PC-9 (cell line): Measurements from ENCODE around the gene PLAC1.

Experiments
- EZH2 ChIP-seq: fragments of 200-600 bp; sonication (generic); IDR thresholded peaks from 2 replicates; pipeline ENCODE4 v1.8.0; 2017; ENCODE audit warnings: antibody characterized with exemption, low read depth
- TF ChIP-seq, protein P1 (sequence below): fragments of 200-600 bp; sonication (generic); conservative IDR thresholded peaks from 2 replicates; pipeline ENCODE4 v1.6.1; 2017; ENCODE audit warnings: mixed run types, antibody characterized with exemption, mild to moderate bottlenecking, moderate library complexity

DNA sequence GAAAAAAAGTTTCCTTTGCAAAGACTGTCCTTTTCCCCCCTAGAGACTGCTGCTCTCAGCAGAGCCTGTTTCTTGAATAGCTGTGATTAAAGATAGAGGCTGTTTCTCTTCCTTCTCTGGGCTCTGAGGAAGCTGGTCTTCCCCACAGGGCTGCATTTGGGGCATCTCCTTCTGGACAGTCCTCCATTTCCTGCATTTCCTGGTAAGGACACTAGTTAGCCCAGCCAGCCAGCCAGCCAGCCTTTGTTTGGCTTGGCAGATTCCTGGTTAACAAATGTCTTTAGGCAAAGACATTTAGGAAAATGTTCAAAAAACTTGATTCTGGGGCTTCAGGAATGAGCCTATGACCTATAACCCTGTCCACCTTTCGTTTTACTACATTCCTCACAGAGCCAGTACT lies 34.0 kb upstream of the PLAC1 start:
- TF ChIP-seq, protein P1, sequence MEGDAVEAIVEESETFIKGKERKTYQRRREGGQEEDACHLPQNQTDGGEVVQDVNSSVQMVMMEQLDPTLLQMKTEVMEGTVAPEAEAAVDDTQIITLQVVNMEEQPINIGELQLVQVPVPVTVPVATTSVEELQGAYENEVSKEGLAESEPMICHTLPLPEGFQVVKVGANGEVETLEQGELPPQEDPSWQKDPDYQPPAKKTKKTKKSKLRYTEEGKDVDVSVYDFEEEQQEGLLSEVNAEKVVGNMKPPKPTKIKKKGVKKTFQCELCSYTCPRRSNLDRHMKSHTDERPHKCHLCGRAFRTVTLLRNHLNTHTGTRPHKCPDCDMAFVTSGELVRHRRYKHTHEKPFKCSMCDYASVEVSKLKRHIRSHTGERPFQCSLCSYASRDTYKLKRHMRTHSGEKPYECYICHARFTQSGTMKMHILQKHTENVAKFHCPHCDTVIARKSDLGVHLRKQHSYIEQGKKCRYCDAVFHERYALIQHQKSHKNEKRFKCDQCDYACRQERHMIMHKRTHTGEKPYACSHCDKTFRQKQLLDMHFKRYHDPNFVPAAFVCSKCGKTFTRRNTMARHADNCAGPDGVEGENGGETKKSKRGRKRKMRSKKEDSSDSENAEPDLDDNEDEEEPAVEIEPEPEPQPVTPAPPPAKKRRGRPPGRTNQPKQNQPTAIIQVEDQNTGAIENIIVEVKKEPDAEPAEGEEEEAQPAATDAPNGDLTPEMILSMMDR, result no peak
- no peak for TF ChIP-seq EZH2
